HS-27A (cell line): ENCODE results near the gene TAGLN.
A peak's percentile ranks its signal among the peaks of the same experiment; 100 is the strongest.

ENCODE experiments used
- DNase-seq: peaks from one replicate; pipeline ENCODE4 v3.0.0-alpha.2; 2012; ENCODE audit warnings: low read depth, missing footprints

The TAGLN gene

GRCh38 chr11:117199053-117199915 is at the start of gene TAGLN:
TAGLN (plus strand) TSS chr11:117199370; CDS start chr11:117203014, 3,644 bp downstream.
- DNase-seq, result peak; percentile 69

GRCh38 chr11:117152066-117152465 is 47.1 kb upstream of the TAGLN start:
- no peak for DNase-seq

GRCh38 chr11:117154468-117154867 is 44.7 kb upstream of the TAGLN start:
- no peak for DNase-seq

GRCh38 chr11:117157507-117157906 is 41.7 kb upstream of the TAGLN start:
- no peak for DNase-seq

- no peak for DNase-seq
These were observed 39.3 kb upstream of the TAGLN start for GRCh38 chr11:117159892-117160291.

GRCh38 chr11:117160826-117161225 is 38.3 kb upstream of the TAGLN start:
- no peak for DNase-seq

- DNase-seq, result no peak
These were observed 32.7 kb upstream of the TAGLN start for GRCh38 chr11:117166491-117166890.

GRCh38 chr11:117169736-117170135 is 29.4 kb upstream of the TAGLN start:
- DNase-seq, result no peak

- no peak for DNase-seq
These were observed 29.0 kb upstream of the TAGLN start for GRCh38 chr11:117170210-117170609.

- no peak for DNase-seq
These were observed 28.2 kb upstream of the TAGLN start for GRCh38 chr11:117171007-117171403.

- no peak for DNase-seq
These were observed 27.6 kb upstream of the TAGLN start for GRCh38 chr11:117171404-117172061.

GRCh38 chr11:117172724-117173421 is 26.3 kb upstream of the TAGLN start:
- no peak for DNase-seq

- no peak for DNase-seq
These were observed 24.1 kb upstream of the TAGLN start for GRCh38 chr11:117175104-117175503.

- DNase-seq, result no peak
These were observed 23.4 kb upstream of the TAGLN start for GRCh38 chr11:117175781-117176180.

- DNase-seq, result no peak
These were observed 23.0 kb upstream of the TAGLN start for GRCh38 chr11:117176186-117176585.

- DNase-seq, result no peak
These were observed 21.5 kb upstream of the TAGLN start for GRCh38 chr11:117177534-117178209.

GRCh38 chr11:117178210-117179034 is 20.7 kb upstream of the TAGLN start, which contains the start of gene SIDT2:
SIDT2 (plus strand) TSS chr11:117178743; CDS start chr11:117179264, 521 bp downstream.
- peak; percentile 57 for DNase-seq

GRCh38 chr11:117179048-117179999 is 19.8 kb upstream of the TAGLN start:
- DNase-seq, result no peak

- DNase-seq, result no peak
These were observed 19.1 kb upstream of the TAGLN start for GRCh38 chr11:117180020-117180419.
